Neuronal stem cell (in vitro differentiated cells): ENCODE data around the gene ALPK3.

ENCODE experiments used
- DNase-seq: peaks from one replicate; pipeline ENCODE4 v3.0.0-alpha.2; 2013; ENCODE audit warnings: low spot score
- H2AFZ ChIP-seq: one replicate; pipeline ENCODE4 v1.6.1; 2013; ENCODE audit warnings: mild to moderate bottlenecking, low read length, inconsistent platforms
- H2AK5ac ChIP-seq: 2 replicates; pipeline ENCODE4 v1.6.1; 2013; ENCODE audit warnings: low read depth, mild to moderate bottlenecking, inconsistent platforms, low read length, moderate library complexity, mixed read lengths
- H2BK120ac ChIP-seq: 2 replicates; pipeline ENCODE4 v1.6.1; 2013; ENCODE audit warnings: low read depth, mild to moderate bottlenecking, inconsistent platforms, low read length, moderate library complexity, mixed read lengths
- H2BK12ac ChIP-seq: one replicate; pipeline ENCODE4 v1.6.1; 2013; ENCODE audit warnings: low read length, inconsistent platforms
- H2BK15ac ChIP-seq: 2 replicates; pipeline ENCODE4 v1.6.1; 2013; ENCODE audit warnings: mild to moderate bottlenecking, low read length, inconsistent platforms, mixed read lengths
- H2BK5ac ChIP-seq: one replicate; pipeline ENCODE4 v1.6.1; 2013; ENCODE audit warnings: inconsistent platforms, mild to moderate bottlenecking, low read length, moderate library complexity
- H3K14ac ChIP-seq: one replicate; pipeline ENCODE4 v1.6.1; 2013; ENCODE audit warnings: low read length, inconsistent platforms
- H3K18ac ChIP-seq: 2 replicates; pipeline ENCODE4 v1.6.1; 2013; ENCODE audit warnings: low read length, inconsistent platforms
- H3K23ac ChIP-seq: 2 replicates; pipeline ENCODE4 v1.6.1; 2013; ENCODE audit warnings: low read depth, mild to moderate bottlenecking, mixed read lengths, low read length, inconsistent platforms; ENCODE audit not compliant: poor library complexity
- H3K27ac ChIP-seq: replicated peaks from 3 replicates; pipeline ENCODE4 v1.5.1; 2013; ENCODE audit warnings: low read length, inconsistent platforms
- H3K27me3 ChIP-seq, 3 experiments: 2 replicates each; pipeline ENCODE4 v1.6.1; 2013; ENCODE audit warnings: low read length in 3 of 3, mild to moderate bottlenecking in 2 of 3, inconsistent platforms in 1 of 3, low read depth in 1 of 3, mixed read lengths in 1 of 3, moderate library complexity in 1 of 3; ENCODE audit not compliant: control insufficient read depth in 3 of 3, insufficient read depth in 3 of 3
- H3K36me3 ChIP-seq, 2 donors: replicated peaks in 1 of 2; 2 replicates each; pipeline ENCODE4 v1.6.1; 2013; ENCODE audit warnings: low read length in 2 of 2; ENCODE audit not compliant: control insufficient read depth in 2 of 2, insufficient read depth in 2 of 2
- H3K4ac ChIP-seq: 2 replicates; pipeline ENCODE4 v1.6.1; 2013; ENCODE audit warnings: inconsistent platforms, mild to moderate bottlenecking, low read length, moderate library complexity
- H3K4me1 ChIP-seq, 2 donors: 1 replicate in 1 of 2; 2 replicates in 1 of 2; pipeline ENCODE4 v1.6.1; 2013; ENCODE audit warnings: low read length in 2 of 2, low read depth in 1 of 2; ENCODE audit not compliant: control insufficient read depth in 2 of 2, insufficient read depth in 1 of 2
- H3K4me2 ChIP-seq: one replicate; pipeline ENCODE4 v1.6.1; 2013; ENCODE audit warnings: mild to moderate bottlenecking, low read length, inconsistent platforms; ENCODE audit not compliant: insufficient read depth, poor library complexity, severe bottlenecking
- H3K4me3 ChIP-seq, 2 donors: 2 replicates each; pipeline ENCODE4 v1.5.1; 2013; ENCODE audit warnings: low read length in 2 of 2, mild to moderate bottlenecking in 2 of 2, inconsistent platforms in 1 of 2, moderate library complexity in 1 of 2
- H3K79me1 ChIP-seq: one replicate; pipeline ENCODE4 v1.6.1; 2013; ENCODE audit warnings: low read depth, mild to moderate bottlenecking, inconsistent platforms, low read length, moderate library complexity
- H3K9ac ChIP-seq: one replicate; pipeline ENCODE4 v1.6.1; 2013; ENCODE audit warnings: mild to moderate bottlenecking, low read depth, low read length, inconsistent platforms; ENCODE audit not compliant: poor library complexity
- H3K9me3 ChIP-seq, 2 donors: replicated peaks in 1 of 2; 2 replicates each; pipeline versions ENCODE3 to v1.6.1; 2013; ENCODE audit warnings: low read length in 2 of 2, mild to moderate bottlenecking in 2 of 2, inconsistent platforms in 1 of 2, low read depth in 1 of 2, mixed read lengths in 1 of 2, moderate library complexity in 1 of 2; ENCODE audit not compliant: control insufficient read depth in 2 of 2, insufficient read depth in 1 of 2
- H4K8ac ChIP-seq: one replicate; pipeline ENCODE4 v1.6.1; 2013; ENCODE audit warnings: low read depth, mild to moderate bottlenecking, inconsistent platforms, low read length, moderate library complexity
- H4K91ac ChIP-seq: one replicate; pipeline ENCODE4 v1.6.1; 2013; ENCODE audit warnings: low read length, low read depth, mild to moderate bottlenecking, inconsistent platforms; ENCODE audit not compliant: poor library complexity
- WGBS, 2 donors: extraction: QIAGEN DNeasy Blood & Tissue Kit; methylation state at CpG; one replicate each; pipeline ENCODE4 v1.1.7; 2013; ENCODE audit warnings: missing lambda C conversion rate in 2 of 2, mixed read lengths in 1 of 2; ENCODE audit not compliant: insufficient read length in 2 of 2, insufficient replicate concordance in 1 of 2; ENCODE audit errors: extremely low coverage in 2 of 2; 5-methylcytosine and 5-hydroxymethylcytosine counted together

ALPK3 gene

DNA sequence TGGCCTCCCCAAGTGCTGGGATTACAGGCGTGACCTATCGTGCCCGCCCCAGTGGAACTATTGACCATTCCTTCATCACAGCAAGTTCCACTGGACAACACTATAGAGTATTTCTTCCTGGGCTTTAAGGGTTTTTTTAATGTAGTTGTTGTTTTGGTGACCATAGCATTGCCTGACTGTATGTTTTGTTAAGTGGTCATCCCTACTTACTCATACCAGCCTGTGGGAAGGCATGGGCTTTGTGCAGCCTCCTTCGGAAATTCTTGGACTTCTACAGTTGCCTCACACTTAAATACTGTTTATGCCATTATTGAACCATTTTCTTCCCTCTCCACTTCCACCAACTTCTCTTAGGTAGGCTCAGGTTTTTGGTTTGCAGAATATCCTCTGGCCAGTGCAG, 19.9 kb upstream of the ALPK3 start:
- Histone ChIP-seq H3K27ac (no peak overlapping the region), H2AK5ac (no peak overlapping the region), H2AFZ (no peak overlapping the region), H3K79me1 (no peaks in the 10 kb centered on the region), H3K4ac (no peak overlapping the region), H2BK15ac (no peak overlapping the region), H4K91ac (no peak overlapping the region), H3K4me2 (no peak overlapping the region), H3K9me3 (no peaks in the 10 kb centered on the region), H3K4me1 (no peaks in the 10 kb centered on the region), H2BK12ac (no peak overlapping the region), H3K4me3 (no peak overlapping the region), H2BK5ac (no peak overlapping the region), H3K27me3 (no peaks in the 10 kb centered on the region), H3K36me3 (peaks cover 24 to 88% of the 10 kb centered on the region in 2 donors), H2BK120ac (no peak overlapping the region), H3K9ac (no peak overlapping the region), H4K8ac (no peak overlapping the region), H3K18ac (no peak overlapping the region), H3K23ac (no peak overlapping the region), H3K14ac (no peak overlapping the region)
- no CpG with 5 or more reads among the region's 4 CpGs for WGBS, 2 donors
- no peak for DNase-seq

GRCh38 chr15:84797801-84798200, 19.4 kb upstream of the ALPK3 start:
- Histone ChIP-seq H3K9me3 (no peaks in the 10 kb centered on the region), H3K79me1 (no peaks in the 10 kb centered on the region), H2BK120ac (no peak overlapping the region), H4K91ac (no peak overlapping the region), H2BK15ac (no peak overlapping the region), H2AK5ac (no peak overlapping the region), H3K9ac (no peak overlapping the region), H3K4me1 (no peaks in the 10 kb centered on the region), H3K4me3 (no peak overlapping the region), H3K36me3 (peaks cover 25 to 87% of the 10 kb centered on the region in 2 donors), H3K23ac (peak overlapping the region; percentile 61), H2BK5ac (peak overlapping the region; percentile 35), H3K27ac (no peak overlapping the region), H3K27me3 (no peaks in the 10 kb centered on the region), H2BK12ac (no peak overlapping the region), H3K18ac (no peak overlapping the region), H2AFZ (no peak overlapping the region), H3K4ac (no peak overlapping the region), H3K4me2 (no peak overlapping the region), H4K8ac (no peak overlapping the region), H3K14ac (no peak overlapping the region)
- DNase-seq, result no peak
- WGBS, 2 donors, result no CpG with 5 or more reads among the region's 3 CpGs

GRCh38 chr15:84798436-84798946, 18.7 kb upstream of the ALPK3 start:
- no peak for DNase-seq
- H3K23ac ChIP-seq, result no peak overlapping the region
- no peak overlapping the region for H3K4me3 ChIP-seq
- no CpG with 5 or more reads among the region's 21 CpGs for WGBS, 2 donors
- H4K8ac ChIP-seq, result no peak overlapping the region
- no peak overlapping the region for H2BK15ac ChIP-seq
- H3K14ac ChIP-seq, result no peak overlapping the region
- H2BK5ac ChIP-seq, result no peak overlapping the region
- H3K9ac ChIP-seq, result no peak overlapping the region
- no peak overlapping the region for H3K4me2 ChIP-seq
- H3K79me1 ChIP-seq, result no peaks in the 10 kb centered on the region
- H2AK5ac ChIP-seq, result no peak overlapping the region
- no peak overlapping the region for H2BK120ac ChIP-seq
- peaks cover 25 to 85% of the 10 kb centered on the region in 2 donors for H3K36me3 ChIP-seq
- H3K27ac ChIP-seq, result no peak overlapping the region
- no peak overlapping the region for H3K4ac ChIP-seq
- H3K9me3 ChIP-seq, result no peaks in the 10 kb centered on the region
- no peak overlapping the region for H4K91ac ChIP-seq
- H3K27me3 ChIP-seq, result no peaks in the 10 kb centered on the region
- H3K4me1 ChIP-seq, result no peaks in the 10 kb centered on the region
- H2BK12ac ChIP-seq, result no peak overlapping the region
- H3K18ac ChIP-seq, result no peak overlapping the region
- no peak overlapping the region for H2AFZ ChIP-seq

DNA sequence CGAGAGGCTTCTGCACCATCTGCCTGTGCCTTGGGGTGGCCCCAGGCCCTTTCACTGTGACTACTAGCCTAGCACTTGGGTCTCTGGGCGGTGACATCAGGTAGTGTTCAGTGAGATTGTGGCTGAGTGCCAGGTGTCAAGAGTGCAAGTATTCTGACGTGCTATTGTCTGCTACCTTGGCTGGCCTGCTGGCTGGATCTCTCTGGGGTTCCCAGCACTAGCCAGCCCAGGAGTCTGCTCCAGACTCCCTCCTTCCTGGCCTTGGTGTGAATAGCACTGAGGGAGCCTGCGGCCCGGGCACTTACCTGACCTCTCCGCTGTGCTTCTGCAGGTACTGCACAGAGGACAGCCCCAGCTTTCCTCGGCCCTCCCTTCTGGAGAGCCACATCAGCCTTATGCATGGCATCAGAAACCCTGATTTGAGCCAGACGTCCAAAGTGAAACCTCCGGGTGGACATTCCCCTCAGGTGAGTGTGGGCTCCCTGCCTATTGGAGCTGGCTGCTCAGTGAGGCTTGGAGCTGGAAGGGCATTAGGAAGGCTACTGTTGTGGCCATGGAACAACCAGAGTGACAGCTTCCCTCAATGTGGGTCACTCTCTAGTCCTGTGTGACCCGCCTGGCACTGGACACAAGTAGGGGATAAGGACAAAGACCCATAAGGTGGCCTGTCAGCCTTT, 17.5 kb upstream of the ALPK3 start:
- Histone ChIP-seq H3K4me3 (no peak overlapping the region), H3K36me3 (peaks cover 26 to 87% of the 10 kb centered on the region in 2 donors), H3K27ac (no peak overlapping the region), H2AK5ac (no peak overlapping the region), H3K18ac (no peak overlapping the region), H2BK12ac (no peak overlapping the region), H2BK120ac (no peak overlapping the region), H3K9me3 (no peaks in the 10 kb centered on the region), H3K4ac (no peak overlapping the region), H4K8ac (no peak overlapping the region), H3K27me3 (no peaks in the 10 kb centered on the region), H3K79me1 (no peaks in the 10 kb centered on the region), H3K4me1 (no peaks in the 10 kb centered on the region), H2BK15ac (no peak overlapping the region), H3K9ac (no peak overlapping the region), H3K14ac (no peak overlapping the region), H3K23ac (peak overlapping the region; percentile 20), H3K4me2 (no peak overlapping the region), H2BK5ac (no peak overlapping the region), H2AFZ (no peak overlapping the region), H4K91ac (no peak overlapping the region)
- WGBS, 2 donors, result no CpG with 5 or more reads among the region's 10 CpGs
- no peak for DNase-seq
